HG02884 (cell line): Measurements from ENCODE around the gene CAPN13.

Source experiments
- ATAC-seq: cut with Tn5 transposase; IDR thresholded peaks from one replicate; pipeline ENCODE4 v1.9.1; 2021; ENCODE audit warnings: mild to moderate bottlenecking, moderate library complexity; ENCODE audit not compliant: unreplicated experiment

CAPN13 gene

GRCh38 chr2:30686000-30686399 is 121.2 kb downstream of the CAPN13 start:
- no peak for ATAC-seq

GRCh38 chr2:30684996-30685395 is 122.2 kb downstream of the CAPN13 start:
- ATAC-seq, result no peak

GRCh38 chr2:30684516-30684915 is 122.7 kb downstream of the CAPN13 start:
- ATAC-seq, result no peak

GRCh38 chr2:30684026-30684425 is 123.2 kb downstream of the CAPN13 start:
- no peak for ATAC-seq

- no peak for ATAC-seq
Observed at GRCh38 chr2:30683236-30683956, 123.8 kb downstream of the CAPN13 start.

- ATAC-seq, result no peak
Observed at GRCh38 chr2:30681022-30681421, 126.2 kb downstream of the CAPN13 start.

- no peak for ATAC-seq
Observed at GRCh38 chr2:30680121-30680520, 127.1 kb downstream of the CAPN13 start.

GRCh38 chr2:30679426-30680088 is 127.7 kb downstream of the CAPN13 start:
- no peak for ATAC-seq

- no peak for ATAC-seq
Observed at GRCh38 chr2:30678410-30679137, 128.7 kb downstream of the CAPN13 start.

GRCh38 chr2:30677861-30678385 is 129.3 kb downstream of the CAPN13 start:
- ATAC-seq, result no peak

GRCh38 chr2:30677231-30677630 is 130.0 kb downstream of the CAPN13 start:
- no peak for ATAC-seq

GRCh38 chr2:30675758-30676157 is 131.5 kb downstream of the CAPN13 start:
- no peak for ATAC-seq

GRCh38 chr2:30673127-30673526 is 134.1 kb downstream of the CAPN13 start:
- no peak for ATAC-seq
